Endometrium (tissue), 2 donors: ENCODE measurements around the gene PCP4.

Experiments used
- FAIRE-seq: peaks from 2 replicates; lab custom pipeline; 2012; peaks lifted over from hg19 to GRCh38; lab: Jason Lieb, UNC
- donor health status: control.
- donor health status: control.

PCP4 gene

DNA sequence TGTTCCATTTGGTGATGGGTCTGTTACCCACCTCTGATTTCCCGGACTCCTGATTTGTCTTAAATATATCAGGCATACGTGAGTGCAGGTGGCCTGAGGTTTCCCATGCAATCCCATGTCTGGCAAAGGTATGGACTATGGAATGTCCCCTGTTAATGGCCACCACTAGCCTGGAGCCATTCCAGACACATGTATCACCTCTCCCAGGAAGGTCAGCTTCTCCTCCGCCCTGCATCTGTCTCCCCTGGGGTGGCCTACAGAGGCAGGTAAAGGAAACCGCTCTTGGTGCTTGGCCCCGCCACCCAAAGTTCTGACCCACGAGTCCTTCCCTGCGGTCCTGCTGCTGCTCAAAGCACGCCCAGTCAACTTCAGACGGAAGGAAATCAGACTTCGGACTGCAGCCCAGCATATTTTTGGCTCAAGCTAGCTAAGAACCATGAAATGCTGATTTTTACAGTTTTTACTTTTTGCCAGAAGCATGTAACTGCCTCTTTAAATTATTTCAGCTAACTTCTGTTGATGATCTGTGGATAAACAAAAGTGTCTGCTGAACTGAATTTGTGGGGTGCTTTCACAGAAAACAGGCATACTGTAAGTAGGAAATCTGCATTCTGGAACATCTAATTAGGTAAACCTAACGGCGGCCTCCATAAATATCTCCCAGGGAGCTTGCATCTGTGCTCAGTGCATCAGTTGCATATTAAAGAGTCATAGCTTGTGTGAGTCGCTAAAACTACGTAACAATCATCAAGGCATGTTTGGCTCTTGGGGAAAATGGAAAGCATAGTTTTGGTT lies 105.9 kb downstream of the PCP4 start:
- no peak for FAIRE-seq

DNA sequence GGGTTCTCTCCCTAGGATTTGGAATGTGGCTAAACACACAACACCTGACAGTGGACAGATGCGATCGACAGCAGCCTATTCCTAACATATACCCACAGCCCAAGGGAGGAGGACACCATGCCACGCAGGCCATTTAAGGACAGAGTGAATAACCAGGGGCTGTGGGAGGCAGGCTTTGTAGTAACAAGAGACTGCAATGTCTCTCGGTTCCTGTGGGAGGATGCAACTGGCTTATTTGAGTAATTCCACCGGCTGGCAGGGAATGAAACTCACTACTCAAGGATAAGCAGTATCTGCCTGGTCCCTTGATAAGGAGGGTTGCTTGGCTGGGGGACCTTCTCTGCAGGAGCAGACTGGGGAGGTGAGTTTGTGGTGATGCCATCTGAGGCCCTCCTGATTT lies 109.6 kb downstream of the PCP4 start:
- no peak for FAIRE-seq
